HepG2 (cell line): ENCODE measurements around the gene TANGO2. TPM values are rescaled to one million over a fixed set of nuclear protein-coding genes. Genes with fewer than 3 reads are reported as not detected.
A peak's percentile ranks its signal among the peaks of the same experiment; 100 is the strongest.

Source experiments
- ATAD3A ChIP-seq: sonication (generic); formaldehyde crosslinking; IDR thresholded peaks from 2 replicates; pipeline ENCODE4 v1.4.0; 2020; ENCODE audit warnings: missing genetic modification reagents
- ATF6 ChIP-seq: sonication (generic); formaldehyde crosslinking; conservative IDR thresholded peaks from 2 replicates; pipeline ENCODE4 v1.4.0; 2020; ENCODE audit warnings: missing genetic modification reagents
- CEBPZ ChIP-seq: IDR thresholded peaks from 2 replicates; pipeline ENCODE4 v1.6.1; 2012; ENCODE audit warnings: low read length, improper control_type of control experiment
- GPBP1L1 ChIP-seq: sonication (generic); formaldehyde crosslinking; IDR thresholded peaks from 2 replicates; pipeline ENCODE4 v1.5.0; 2020; ENCODE audit warnings: mild to moderate bottlenecking, missing genetic modification reagents
- HMGA1 ChIP-seq: sonication (generic); formaldehyde crosslinking; conservative IDR thresholded peaks from 2 replicates; pipeline ENCODE4 v1.4.0; 2020; ENCODE audit warnings: missing genetic modification reagents
- HMGXB4 ChIP-seq, 2 experiments: sonication (generic) in 1 of 2; formaldehyde crosslinking in 1 of 2; IDR thresholded peaks; 2 replicates each; pipeline versions ENCODE4 v1.4.0 to v1.6.1; 2018 to 2020; ENCODE audit warnings: missing genetic modification reagents in 2 of 2, borderline replicate concordance in 1 of 2, low read depth in 1 of 2, mild to moderate bottlenecking in 1 of 2, missing biosample characterization in 1 of 2
- JARID2 ChIP-seq: sonication (generic); formaldehyde crosslinking; IDR thresholded peaks from 2 replicates; pipeline ENCODE4 v1.8.1; 2023; ENCODE audit warnings: missing genetic modification reagents, inconsistent platforms; ENCODE audit not compliant: insufficient replicate concordance
- NAIF1 ChIP-seq: sonication (generic); formaldehyde crosslinking; IDR thresholded peaks from 2 replicates; pipeline ENCODE4 v1.5.0; 2020; ENCODE audit warnings: mild to moderate bottlenecking, missing genetic modification reagents, borderline replicate concordance
- NFE2L1 ChIP-seq: sonication (generic); formaldehyde crosslinking; IDR thresholded peaks from 2 replicates; pipeline ENCODE4 v1.4.0; 2020; ENCODE audit warnings: missing genetic modification reagents, mild to moderate bottlenecking, borderline replicate concordance
- PCBP2 ChIP-seq: fragments of 200-400 bp; formaldehyde crosslinking; optimal IDR thresholded peaks from 2 replicates; pipeline ENCODE3; 2018; ENCODE audit warnings: low read length, low read depth; ENCODE audit not compliant: poor library complexity, severe bottlenecking
- ZBTB7A ChIP-seq: sonication (generic); formaldehyde crosslinking; IDR thresholded peaks from 2 replicates; pipeline ENCODE4 v1.8.0; 2022; ENCODE audit warnings: mild to moderate bottlenecking, missing genetic modification reagents
- ZBTB7B ChIP-seq: sonication (generic); formaldehyde crosslinking; IDR thresholded peaks from 2 replicates; pipeline ENCODE4 v1.4.0; 2020; ENCODE audit warnings: missing genetic modification reagents
- ZFP62 ChIP-seq: sonication (generic); formaldehyde crosslinking; IDR thresholded peaks from 2 replicates; pipeline ENCODE4 v1.4.0; 2020; ENCODE audit warnings: missing genetic modification reagents
- ZNF121 ChIP-seq: sonication (generic); formaldehyde crosslinking; IDR thresholded peaks from 2 replicates; pipeline ENCODE4 v1.5.0; 2020; ENCODE audit warnings: mild to moderate bottlenecking, missing genetic modification reagents
- ZNF225 ChIP-seq: sonication (generic); formaldehyde crosslinking; IDR thresholded peaks from 2 replicates; pipeline ENCODE4 v1.4.0; 2020; ENCODE audit warnings: mild to moderate bottlenecking, missing genetic modification reagents
- ZNF251 ChIP-seq: sonication (generic); formaldehyde crosslinking; IDR thresholded peaks from 2 replicates; pipeline ENCODE4 v1.9.0; 2021; ENCODE audit warnings: mild to moderate bottlenecking, missing genetic modification reagents
- ZNF552 ChIP-seq: sonication (generic); formaldehyde crosslinking; IDR thresholded peaks from 2 replicates; pipeline ENCODE4 v1.9.0; 2022; ENCODE audit warnings: missing genetic modification reagents, mild to moderate bottlenecking, borderline replicate concordance
- ZNF577 ChIP-seq: sonication (generic); formaldehyde crosslinking; IDR thresholded peaks from 2 replicates; pipeline ENCODE4 v1.4.0; 2020; ENCODE audit warnings: mild to moderate bottlenecking, low read depth, missing genetic modification reagents, borderline replicate concordance
- ZNF777 ChIP-seq: sonication (generic); formaldehyde crosslinking; IDR thresholded peaks from 2 replicates; pipeline ENCODE4 v1.4.0; 2020; ENCODE audit warnings: missing genetic modification reagents
- ZSCAN9 ChIP-seq: IDR thresholded peaks from 2 replicates; pipeline ENCODE4 v1.6.1; 2016; ENCODE audit warnings: borderline replicate concordance
- ZZZ3 ChIP-seq: sonication (generic); formaldehyde crosslinking; IDR thresholded peaks from 2 replicates; pipeline ENCODE4 v1.4.0; 2020; ENCODE audit warnings: missing genetic modification reagents, mild to moderate bottlenecking, borderline replicate concordance
- polyA plus RNA-seq, 8 experiments: library from polyadenylated mRNA; depleted of rRNA in 3 of 8; stranded (reverse) in 7 of 8; unstranded in 1 of 8; fragments of >200 nt; fragmentation: Illumina TruSeq in 4 of 8; extraction: Trizol in 4 of 8; gene quantifications; 2 replicates each; pipeline versions ENCODE4 v1.2.1 to v1.2.3, GENCODE V29; 2011 to 2016; ENCODE audit warnings: low read depth in 4 of 8, missing spikeins in 1 of 8, mixed read lengths in 1 of 8; ENCODE audit not compliant: insufficient read depth in 1 of 8
- total RNA-seq, 5 experiments: library from RNA; depleted of rRNA; stranded (reverse); fragments of >200 nt; fragmentation: Illumina TruSeq; extraction: Trizol; gene quantifications; 2 replicates each; pipeline ENCODE4 v1.2.3, GENCODE V29; 2016; ENCODE audit warnings: low read depth in 1 of 5

TANGO2 gene
- total and polyA plus RNA-seq, 2 of the 13 experiments (the other 11 are each of a cell fraction or from before 2014, with no cell fraction given), result 12.9 to 14.8 TPM

- TF ChIP-seq ZBTB7B (CRISPR knock-in tag) (no peak), ZSCAN9 (CRISPR knock-in tag) (no peak), ZNF251 (CRISPR knock-in tag) (no peak), NAIF1 (CRISPR knock-in tag) (no peak), ATF6 (CRISPR knock-in tag) (no peak), HMGXB4 (CRISPR knock-in tag; IDR thresholded peaks at IDR 0.05; ENCODE audit: borderline replicate concordance in 1 of 2, low read depth in 1 of 2) (0 out of 4 replicates have a peak, but pooled peaks of 1 of the 2 experiments have one; percentile 47), NFE2L1 (CRISPR knock-in tag) (no peak), GPBP1L1 (CRISPR knock-in tag) (no peak), ZZZ3 (CRISPR knock-in tag) (no peak), ZFP62 (CRISPR knock-in tag) (no peak), ZNF225 (CRISPR knock-in tag) (no peak), PCBP2 (no peak), ATAD3A (no peak), ZBTB7A (CRISPR knock-in tag) (no peak), ZNF777 (CRISPR knock-in tag) (no peak), CEBPZ (no peak), HMGA1 (CRISPR knock-in tag) (no peak), ZNF577 (CRISPR knock-in tag) (no peak), JARID2 (no peak), ZNF121 (CRISPR knock-in tag) (no peak), ZNF552 (CRISPR knock-in tag) (no peak)
These were observed 3.9 kb upstream of the TANGO2 start, which contains the start of gene ARVCF (continued) for GRCh38 chr22:20016734-20017621.
